Cardiac fibroblast (primary cell): ENCODE results near the gene RPL38.

Experiments used
- DNase-seq, 2 donors: peaks; one replicate each; pipeline versions ENCODE4 v3.0.0 to v3.0.0-alpha.2; 2010; ENCODE audit warnings: low read depth in 2 of 2
- H3K4me3 ChIP-seq, 2 donors: replicated peaks in 1 of 2; 1 replicate in 1 of 2; 2 replicates in 1 of 2; pipeline ENCODE4 v1.5.1; 2011; ENCODE audit warnings: low read depth in 2 of 2, low read length in 2 of 2, mild to moderate bottlenecking in 2 of 2, moderate library complexity in 1 of 2
- CTCF ChIP-seq: IDR thresholded peaks from one replicate; pipeline ENCODE4 v1.5.1; 2011; ENCODE audit warnings: low read depth, mild to moderate bottlenecking, low read length, inconsistent platforms

RPL38 gene

GRCh38 chr17:74223901-74224300 lies 20.4 kb downstream of the RPL38 start:
- TF ChIP-seq CTCF: no peak
- H3K4me3 ChIP-seq: no peak overlapping the region
- DNase-seq: no peak

GRCh38 chr17:74224959-74225725 lies 21.7 kb downstream of the RPL38 start:
- no peak for DNase-seq
- no peak overlapping the region for H3K4me3 ChIP-seq
- no peak for TF ChIP-seq CTCF

- no peak for DNase-seq
- H3K4me3 ChIP-seq: no peak overlapping the region
- no peak for TF ChIP-seq CTCF
Observed at GRCh38 chr17:74226252-74226651, 22.8 kb downstream of the RPL38 start.

GRCh38 chr17:74227271-74228080 lies 24.0 kb downstream of the RPL38 start:
- no peak for TF ChIP-seq CTCF
- DNase-seq: no peak
- H3K4me3 ChIP-seq: no peak overlapping the region

- no peak overlapping the region for H3K4me3 ChIP-seq
- no peak for TF ChIP-seq CTCF
- DNase-seq: no peak
Observed at GRCh38 chr17:74228306-74228978, 25.0 kb downstream of the RPL38 start.

- no peak for TF ChIP-seq CTCF
- no peak overlapping the region for H3K4me3 ChIP-seq
- DNase-seq: no peak
Observed at GRCh38 chr17:74230896-74231295, 27.4 kb downstream of the RPL38 start.
